Ishikawa (cell line): ENCODE measurements around the gene CCNO.
A peak's percentile ranks its signal among the peaks of the same experiment; 100 is the strongest.

Experiments used
- CEBPB ChIP-seq: IDR thresholded peaks from 2 replicates; pipeline ENCODE4 v1.6.1; 2012
- CREB1 ChIP-seq: IDR thresholded peaks from 2 replicates; pipeline ENCODE4 v1.6.1; 2012; ENCODE audit warnings: low read depth
- EGR1 ChIP-seq: IDR thresholded peaks from 2 replicates; pipeline ENCODE4 v1.6.1; 2012
- EP300 ChIP-seq: IDR thresholded peaks from 2 replicates; pipeline ENCODE4 v1.6.1; 2012; ENCODE audit warnings: borderline replicate concordance
- FOXM1 ChIP-seq: IDR thresholded peaks from 2 replicates; pipeline ENCODE4 v1.6.1; 2012; ENCODE audit warnings: low read depth, borderline replicate concordance
- NFIC ChIP-seq: IDR thresholded peaks from 2 replicates; pipeline ENCODE4 v1.6.1; 2012
- RAD21 ChIP-seq: IDR thresholded peaks from 2 replicates; pipeline ENCODE4 v1.6.1; 2012; ENCODE audit warnings: low read depth
- TAF1 ChIP-seq: IDR thresholded peaks from 2 replicates; pipeline ENCODE4 v1.6.1; 2012; ENCODE audit warnings: low read depth, mild to moderate bottlenecking
- TCF12 ChIP-seq: IDR thresholded peaks from 2 replicates; pipeline ENCODE4 v1.6.1; 2012; ENCODE audit warnings: low read depth
- TEAD4 ChIP-seq: IDR thresholded peaks from 2 replicates; pipeline ENCODE4 v1.6.1; 2012
- YY1 ChIP-seq: IDR thresholded peaks from 2 replicates; pipeline ENCODE4 v1.6.1; 2012; ENCODE audit warnings: low read depth
- ZBTB7A ChIP-seq: IDR thresholded peaks from 2 replicates; pipeline ENCODE4 v1.6.1; 2012; ENCODE audit warnings: low read depth
- TF ChIP-seq, protein P1 (sequence below): IDR thresholded peaks from 2 replicates; pipeline ENCODE4 v1.6.1; 2012; ENCODE audit warnings: low read depth, mild to moderate bottlenecking
- TF ChIP-seq, protein P2 (sequence below): IDR thresholded peaks from 2 replicates; pipeline ENCODE4 v1.6.1; 2012
- TF ChIP-seq, protein P3 (sequence below): IDR thresholded peaks from 2 replicates; pipeline ENCODE4 v1.6.1; 2012

The CCNO gene

DNA sequence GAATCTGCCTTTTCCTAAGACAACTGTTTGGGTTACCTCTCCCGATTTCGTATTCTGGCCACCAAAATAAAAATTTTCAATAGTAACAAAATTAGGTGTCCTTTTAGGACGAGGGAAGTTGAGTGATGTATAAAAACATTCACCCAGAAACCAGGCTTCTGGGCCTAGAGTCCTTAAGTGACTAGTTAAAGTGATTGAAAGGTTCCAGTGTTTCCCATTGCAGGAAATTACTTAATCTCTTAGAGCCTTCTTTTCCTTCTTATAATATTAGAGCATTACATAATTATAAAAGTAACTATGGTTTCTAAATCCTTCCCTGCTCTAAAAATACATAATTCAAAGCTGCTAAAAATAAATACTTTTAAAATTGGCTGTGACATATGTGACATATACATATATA, 13.6 kb downstream of the CCNO start:
- TF ChIP-seq CREB1 (no peak), TCF12 (no peak), ZBTB7A (no peak), NFIC (no peak), EP300 (no peak), TEAD4 (no peak), YY1 (no peak), RAD21 (no peak), CEBPB (no peak), EGR1 (no peak), TAF1 (no peak), FOXM1 (no peak)
- TF ChIP-seq, protein P1, sequence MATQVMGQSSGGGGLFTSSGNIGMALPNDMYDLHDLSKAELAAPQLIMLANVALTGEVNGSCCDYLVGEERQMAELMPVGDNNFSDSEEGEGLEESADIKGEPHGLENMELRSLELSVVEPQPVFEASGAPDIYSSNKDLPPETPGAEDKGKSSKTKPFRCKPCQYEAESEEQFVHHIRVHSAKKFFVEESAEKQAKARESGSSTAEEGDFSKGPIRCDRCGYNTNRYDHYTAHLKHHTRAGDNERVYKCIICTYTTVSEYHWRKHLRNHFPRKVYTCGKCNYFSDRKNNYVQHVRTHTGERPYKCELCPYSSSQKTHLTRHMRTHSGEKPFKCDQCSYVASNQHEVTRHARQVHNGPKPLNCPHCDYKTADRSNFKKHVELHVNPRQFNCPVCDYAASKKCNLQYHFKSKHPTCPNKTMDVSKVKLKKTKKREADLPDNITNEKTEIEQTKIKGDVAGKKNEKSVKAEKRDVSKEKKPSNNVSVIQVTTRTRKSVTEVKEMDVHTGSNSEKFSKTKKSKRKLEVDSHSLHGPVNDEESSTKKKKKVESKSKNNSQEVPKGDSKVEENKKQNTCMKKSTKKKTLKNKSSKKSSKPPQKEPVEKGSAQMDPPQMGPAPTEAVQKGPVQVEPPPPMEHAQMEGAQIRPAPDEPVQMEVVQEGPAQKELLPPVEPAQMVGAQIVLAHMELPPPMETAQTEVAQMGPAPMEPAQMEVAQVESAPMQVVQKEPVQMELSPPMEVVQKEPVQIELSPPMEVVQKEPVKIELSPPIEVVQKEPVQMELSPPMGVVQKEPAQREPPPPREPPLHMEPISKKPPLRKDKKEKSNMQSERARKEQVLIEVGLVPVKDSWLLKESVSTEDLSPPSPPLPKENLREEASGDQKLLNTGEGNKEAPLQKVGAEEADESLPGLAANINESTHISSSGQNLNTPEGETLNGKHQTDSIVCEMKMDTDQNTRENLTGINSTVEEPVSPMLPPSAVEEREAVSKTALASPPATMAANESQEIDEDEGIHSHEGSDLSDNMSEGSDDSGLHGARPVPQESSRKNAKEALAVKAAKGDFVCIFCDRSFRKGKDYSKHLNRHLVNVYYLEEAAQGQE, result no peak
- TF ChIP-seq, protein P2, sequence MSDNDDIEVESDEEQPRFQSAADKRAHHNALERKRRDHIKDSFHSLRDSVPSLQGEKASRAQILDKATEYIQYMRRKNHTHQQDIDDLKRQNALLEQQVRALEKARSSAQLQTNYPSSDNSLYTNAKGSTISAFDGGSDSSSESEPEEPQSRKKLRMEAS, result no peak
- TF ChIP-seq, protein P3, sequence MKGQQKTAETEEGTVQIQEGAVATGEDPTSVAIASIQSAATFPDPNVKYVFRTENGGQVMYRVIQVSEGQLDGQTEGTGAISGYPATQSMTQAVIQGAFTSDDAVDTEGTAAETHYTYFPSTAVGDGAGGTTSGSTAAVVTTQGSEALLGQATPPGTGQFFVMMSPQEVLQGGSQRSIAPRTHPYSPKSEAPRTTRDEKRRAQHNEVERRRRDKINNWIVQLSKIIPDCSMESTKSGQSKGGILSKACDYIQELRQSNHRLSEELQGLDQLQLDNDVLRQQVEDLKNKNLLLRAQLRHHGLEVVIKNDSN, result no peak

GRCh38 chr5:55218967-55219366, 14.4 kb downstream of the CCNO start:
- TF ChIP-seq, protein P2, result peak; percentile 73
- TF ChIP-seq TCF12, result peak; percentile 89
- TF ChIP-seq RAD21, result no peak; the same call in 1 of the 2 replicates
- TF ChIP-seq TAF1, result no peak
- peak; percentile 45; the same call in 1 of the 2 replicates for TF ChIP-seq FOXM1
- TF ChIP-seq, protein P3, result peak; percentile 68
- TF ChIP-seq CREB1, result no peak
- TF ChIP-seq ZBTB7A, result no peak
- TF ChIP-seq, protein P1, result no peak
- TF ChIP-seq TEAD4, result peak; percentile 85
- TF ChIP-seq NFIC, result peak; percentile 97
- TF ChIP-seq YY1, result peak; percentile 62
- peak; percentile 96 for TF ChIP-seq CEBPB
- TF ChIP-seq EGR1, result no peak
- peak; percentile 78; the same call in 1 of the 2 replicates for TF ChIP-seq EP300

GRCh38 chr5:55211184-55211874, 22.1 kb downstream of the CCNO start:
- TF ChIP-seq YY1 (no peak), CEBPB (no peak), ZBTB7A (no peak), NFIC (no peak), TCF12 (no peak), RAD21 (no peak), TAF1 (no peak), EP300 (no peak), CREB1 (no peak), FOXM1 (no peak), EGR1 (no peak), TEAD4 (no peak)
- TF ChIP-seq, protein P1, result no peak
- TF ChIP-seq, protein P3, result no peak
- TF ChIP-seq, protein P2, result no peak
